GM19240 (cell line): ENCODE data around the gene ADRB2.

Experiments
- DNase-seq: peaks from one replicate; pipeline ENCODE4 v3.0.0; 2011; ENCODE audit warnings: low spot score; ENCODE audit not compliant: insufficient read length

Gene ADRB2

GRCh38 chr5:148831590-148832565, 5.5 kb downstream of the ADRB2 start:
- no peak for DNase-seq

GRCh38 chr5:148833122-148833521, 6.7 kb downstream of the ADRB2 start:
- DNase-seq: no peak

GRCh38 chr5:148833925-148834324, 7.5 kb downstream of the ADRB2 start:
- no peak for DNase-seq

- no peak for DNase-seq
Measured at GRCh38 chr5:148834689-148835088, 8.3 kb downstream of the ADRB2 start.

GRCh38 chr5:148836272-148837250, 10.2 kb downstream of the ADRB2 start:
- DNase-seq: no peak

GRCh38 chr5:148837383-148837782, 11.0 kb downstream of the ADRB2 start:
- no peak for DNase-seq

- DNase-seq: no peak
Measured at GRCh38 chr5:148838357-148838756, 11.9 kb downstream of the ADRB2 start.

- DNase-seq: no peak
Measured at GRCh38 chr5:148839960-148840359, 13.5 kb downstream of the ADRB2 start.

- DNase-seq: no peak
Measured at GRCh38 chr5:148840531-148840930, 14.1 kb downstream of the ADRB2 start.

GRCh38 chr5:148841519-148841918, 15.1 kb downstream of the ADRB2 start:
- no peak for DNase-seq

GRCh38 chr5:148842161-148842560, 15.8 kb downstream of the ADRB2 start:
- DNase-seq: no peak

GRCh38 chr5:148843510-148844318, 17.3 kb downstream of the ADRB2 start:
- no peak for DNase-seq

GRCh38 chr5:148844433-148845280, 18.2 kb downstream of the ADRB2 start:
- no peak for DNase-seq

GRCh38 chr5:148846930-148847329, 20.5 kb downstream of the ADRB2 start:
- DNase-seq: no peak

GRCh38 chr5:148847456-148847855, 21.0 kb downstream of the ADRB2 start:
- no peak for DNase-seq

GRCh38 chr5:148848393-148849031, 22.1 kb downstream of the ADRB2 start:
- DNase-seq: no peak

- no peak for DNase-seq
Measured at GRCh38 chr5:148849461-148849860, 23.1 kb downstream of the ADRB2 start.

GRCh38 chr5:148850836-148851235, 24.4 kb downstream of the ADRB2 start:
- no peak for DNase-seq

GRCh38 chr5:148853868-148854267, 27.5 kb downstream of the ADRB2 start:
- no peak for DNase-seq
